ENCODE results near the gene MYCT1. TPM values are rescaled to one million over a fixed set of nuclear protein-coding genes. Genes with fewer than 3 reads are reported as not detected.
"Not testable (repeated sequence)": the region's sequence is repeated elsewhere in the genome, so short reads cannot be mapped to it uniquely, and the experiment has no call there.

Gene MYCT1
- total RNA-seq, 3 donors from 2014 or later = 2.3 to 6.2 (median 3.8) TPM

DNA sequence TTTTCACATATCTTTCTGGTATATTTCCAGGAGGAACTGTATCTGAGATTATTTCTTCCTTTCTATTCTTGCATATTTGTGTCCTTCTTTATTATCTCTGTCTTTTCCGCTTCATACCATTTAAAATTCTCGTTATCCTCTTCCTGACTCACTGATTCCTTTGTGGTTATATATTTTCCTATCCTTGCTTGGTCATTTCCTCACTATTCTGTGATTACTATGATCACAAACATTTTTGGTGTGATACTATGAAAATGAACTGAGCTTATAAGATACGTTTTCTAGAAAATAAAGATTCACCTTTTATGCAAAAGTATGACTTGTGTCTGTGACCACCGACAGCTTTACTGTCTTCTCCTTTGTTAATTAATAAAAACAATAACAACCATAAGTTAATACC lies 26.5 kb upstream of the MYCT1 start:
- Histone ChIP-seq H3K4me1 (ENCODE audit: low read depth) (no peaks in the 10 kb centered on the region), H3K4me3 (no peak overlapping the region), H3K9me3 (no peaks in the 10 kb centered on the region), H3K36me3 (ENCODE audit: low read depth) (no peaks in the 10 kb centered on the region)
- intact Hi-C loops (cut with DNase I, micrococcal nuclease) = no loop called here
- DNase-seq = no peak
- no peak for TF ChIP-seq CTCF (IDR thresholded peaks at IDR 0.05)
- no peak for ATAC-seq

DNA sequence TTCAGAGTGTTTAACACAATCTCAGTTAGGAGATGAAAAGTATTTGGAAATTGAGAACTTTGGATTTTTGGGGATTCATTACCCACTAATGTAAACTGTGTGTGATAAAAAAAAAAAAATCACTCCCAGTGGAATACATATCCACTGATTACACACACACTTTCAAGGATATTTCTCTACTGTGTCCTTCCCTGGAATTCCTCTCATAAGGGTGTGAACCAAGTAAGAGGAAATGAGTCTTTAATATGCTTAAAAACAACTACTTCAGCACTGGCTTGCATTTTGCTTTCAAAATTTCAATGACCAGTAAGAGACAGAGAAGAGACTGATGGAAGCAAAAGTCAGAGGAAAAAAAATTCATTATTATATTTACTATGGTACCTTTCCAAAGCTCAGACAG lies 24.5 kb upstream of the MYCT1 start:
- H3K4me3 ChIP-seq = no peak overlapping the region
- no peak for ATAC-seq
- no peak for TF ChIP-seq CTCF (IDR thresholded peaks at IDR 0.05)
- intact Hi-C loops (cut with DNase I, micrococcal nuclease) = no loop called here
- no peaks in the 10 kb centered on the region for H3K9me3 ChIP-seq
- no peaks in the 10 kb centered on the region for H3K36me3 ChIP-seq (ENCODE audit: low read depth)
- no peaks in the 10 kb centered on the region for H3K4me1 ChIP-seq (ENCODE audit: low read depth)
- no peak for DNase-seq

DNA sequence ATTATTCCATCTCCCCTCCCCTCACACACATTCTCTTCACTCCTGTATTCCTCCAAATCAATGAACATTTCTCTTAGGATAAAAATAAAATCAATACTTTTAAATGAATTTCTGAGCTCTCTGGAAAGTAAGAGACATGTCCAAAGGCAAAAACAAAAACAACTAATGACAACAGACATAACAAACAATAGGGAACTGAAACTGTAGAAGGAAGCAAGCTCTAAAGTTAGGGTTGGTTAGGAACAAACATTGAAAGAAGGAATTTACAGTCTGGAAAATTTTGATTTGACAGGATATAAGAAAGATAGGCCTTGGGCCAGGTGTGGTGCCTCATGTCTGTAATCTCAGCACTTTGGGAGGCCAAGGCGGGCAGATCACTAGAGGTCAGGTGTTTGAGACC lies 17.5 kb upstream of the MYCT1 start:
- Histone ChIP-seq H3K4me3 (no peak overlapping the region), H3K9me3 (no peaks in the 10 kb centered on the region), H3K4me1 (ENCODE audit: low read depth) (no peaks in the 10 kb centered on the region), H3K36me3 (ENCODE audit: low read depth) (no peaks in the 10 kb centered on the region)
- intact Hi-C loops (cut with DNase I, micrococcal nuclease) = no loop called here
- DNase-seq = no peak
- no peak for ATAC-seq
- no peak for TF ChIP-seq CTCF (IDR thresholded peaks at IDR 0.05)

- intact Hi-C loops (cut with DNase I, micrococcal nuclease) = no loop called here
- no peak for DNase-seq
- ATAC-seq = no peak
Measured at GRCh38 chr6:152680879-152681517, 16.7 kb upstream of the MYCT1 start.

GRCh38 chr6:152682141-152682540 lies 15.6 kb upstream of the MYCT1 start:
- no peaks in the 10 kb centered on the region for H3K36me3 ChIP-seq (ENCODE audit: low read depth)
- no peak for DNase-seq
- no peak for ATAC-seq
- intact Hi-C loops (cut with DNase I, micrococcal nuclease) = no loop called here
- H3K9me3 ChIP-seq = no peaks in the 10 kb centered on the region
- H3K4me3 ChIP-seq = no peak overlapping the region
- no peaks in the 10 kb centered on the region for H3K4me1 ChIP-seq (ENCODE audit: low read depth)
- TF ChIP-seq CTCF (IDR thresholded peaks at IDR 0.05) = no peak

More at GRCh38 chr6:152680879-152681517, 16.7 kb upstream of the MYCT1 start:
- no peaks in the 10 kb centered on the region for H3K9me3 ChIP-seq
- H3K4me1 ChIP-seq (ENCODE audit: low read depth) = no peaks in the 10 kb centered on the region
- no peaks in the 10 kb centered on the region for H3K36me3 ChIP-seq (ENCODE audit: low read depth)
- no peak overlapping the region for H3K4me3 ChIP-seq
- no peak for TF ChIP-seq CTCF (IDR thresholded peaks at IDR 0.05)

- H3K36me3 ChIP-seq (ENCODE audit: low read depth); H3K9me3 ChIP-seq; ATAC-seq; DNase-seq; intact Hi-C loops (cut with DNase I, micrococcal nuclease); H3K4me1 ChIP-seq (ENCODE audit: low read depth); H3K4me3 ChIP-seq: not testable (repeated sequence)
Measured at GRCh38 chr6:152682935-152683334, 14.8 kb upstream of the MYCT1 start.

Measured in mucosa of descending colon (tissue), 3 donors.